Measurements from ENCODE around the gene SGIP1.
"Not testable (repeated sequence)": the region's sequence is repeated elsewhere in the genome, so short reads cannot be mapped to it uniquely, and the experiment has no call there.

The SGIP1 gene

GRCh38 chr1:66775646-66776045 lies 241.7 kb downstream of the SGIP1 start:
- DNase-seq = no peak

DNA sequence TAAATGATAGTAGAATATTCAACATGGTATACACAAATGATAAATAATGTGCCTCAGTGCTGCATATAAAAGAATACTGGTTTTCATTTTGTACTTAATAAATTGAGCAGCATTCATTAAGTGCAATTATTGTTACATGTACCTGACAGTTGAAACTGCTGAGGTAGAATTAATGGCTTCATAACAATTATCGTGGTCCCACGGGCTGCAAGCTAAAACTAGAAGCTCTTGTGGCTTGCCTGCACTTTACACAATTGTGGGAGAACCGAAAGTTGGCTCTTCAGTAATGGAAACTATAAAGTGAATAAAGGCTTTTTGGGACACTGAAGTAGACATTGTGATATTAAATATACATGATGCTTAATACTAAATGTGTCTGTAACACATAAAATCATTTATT lies 243.9 kb downstream of the SGIP1 start:
- no peak for DNase-seq

- DNase-seq = no peak
Measured at GRCh38 chr1:66778266-66778665, 244.3 kb downstream of the SGIP1 start.

DNA sequence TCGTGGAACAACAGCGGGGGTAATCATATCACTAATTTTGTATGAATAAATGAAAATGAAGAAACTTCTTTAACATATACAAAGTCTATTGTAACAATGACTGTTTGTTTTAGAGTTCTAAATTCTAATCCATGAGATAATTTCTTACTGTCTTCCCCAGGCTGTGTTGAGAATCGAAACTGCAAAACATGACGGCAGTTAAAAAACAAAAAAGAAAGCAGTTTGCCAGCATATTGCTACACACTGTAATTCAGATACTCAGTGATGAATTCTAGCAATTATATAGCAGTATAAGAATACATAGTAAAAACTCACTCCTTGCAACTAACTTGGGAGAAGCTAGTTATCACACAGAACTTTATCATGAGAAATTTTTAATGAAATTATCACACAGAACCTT lies 245.0 kb downstream of the SGIP1 start:
- DNase-seq = no peak

DNA sequence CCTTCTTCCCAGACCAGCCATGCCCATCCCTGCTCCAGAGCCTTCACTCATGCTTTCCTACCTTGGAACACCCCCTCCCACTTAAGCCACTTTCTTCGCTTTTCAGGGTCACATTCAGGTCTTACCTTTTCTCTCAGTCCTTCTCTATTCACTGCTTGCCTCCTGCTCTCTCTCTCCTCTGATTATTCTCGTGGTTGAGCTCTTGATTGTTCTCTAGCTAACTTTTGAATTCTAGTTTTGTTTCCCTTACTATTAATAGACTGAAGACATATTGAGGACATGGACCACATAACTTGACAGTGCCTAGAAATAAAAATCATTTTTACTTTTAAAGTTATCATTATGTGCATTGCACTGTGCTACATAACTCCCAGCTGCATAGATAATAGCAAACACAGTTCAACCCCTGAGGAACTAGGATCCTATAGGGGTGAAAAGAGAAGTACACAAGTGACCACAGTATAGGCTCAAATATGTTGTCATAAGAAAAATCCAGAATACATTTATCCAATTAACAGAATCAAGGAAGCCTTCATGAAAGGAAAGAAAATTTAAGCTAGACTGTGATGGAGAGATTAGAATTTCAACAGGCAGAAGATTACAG lies 245.6 kb downstream of the SGIP1 start:
- DNase-seq = no peak

- DNase-seq = not testable (repeated sequence)
Measured at GRCh38 chr1:66785800-66786199, 251.8 kb downstream of the SGIP1 start.

GRCh38 chr1:66787641-66788040 lies 253.7 kb downstream of the SGIP1 start:
- DNase-seq = no peak

DNA sequence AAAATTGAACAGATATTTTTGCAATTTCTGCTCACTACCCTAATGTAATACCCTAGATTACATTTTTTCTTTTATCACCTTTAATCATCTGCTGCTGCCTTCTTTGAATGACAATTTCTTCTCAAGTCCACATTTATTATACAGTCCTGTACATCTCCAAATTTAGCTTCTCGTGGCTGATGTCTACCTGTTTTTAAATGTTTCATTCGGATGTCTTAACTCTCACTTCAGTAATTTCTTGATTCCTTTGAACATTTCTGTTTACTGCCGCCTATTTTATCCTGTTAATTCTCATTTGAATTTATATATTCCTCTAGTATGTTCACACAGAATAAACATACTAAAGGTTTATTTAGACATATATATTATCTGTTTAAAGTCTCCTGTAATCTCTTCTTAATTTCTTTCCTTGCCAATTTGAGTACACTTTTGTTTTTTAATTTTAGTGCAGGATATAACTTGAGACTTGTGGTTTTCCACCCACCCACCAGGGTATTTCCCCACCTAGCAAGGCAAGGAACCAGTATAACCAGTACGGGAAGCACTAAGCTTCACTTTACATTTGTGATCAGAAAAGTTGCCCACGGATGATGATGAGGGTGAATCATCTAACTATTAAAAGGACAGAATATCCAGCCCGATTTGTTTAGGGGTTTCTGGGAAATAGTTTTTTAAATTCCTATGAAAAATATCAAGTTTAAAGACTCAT lies 254.4 kb downstream of the SGIP1 start:
- no peak for DNase-seq

DNA sequence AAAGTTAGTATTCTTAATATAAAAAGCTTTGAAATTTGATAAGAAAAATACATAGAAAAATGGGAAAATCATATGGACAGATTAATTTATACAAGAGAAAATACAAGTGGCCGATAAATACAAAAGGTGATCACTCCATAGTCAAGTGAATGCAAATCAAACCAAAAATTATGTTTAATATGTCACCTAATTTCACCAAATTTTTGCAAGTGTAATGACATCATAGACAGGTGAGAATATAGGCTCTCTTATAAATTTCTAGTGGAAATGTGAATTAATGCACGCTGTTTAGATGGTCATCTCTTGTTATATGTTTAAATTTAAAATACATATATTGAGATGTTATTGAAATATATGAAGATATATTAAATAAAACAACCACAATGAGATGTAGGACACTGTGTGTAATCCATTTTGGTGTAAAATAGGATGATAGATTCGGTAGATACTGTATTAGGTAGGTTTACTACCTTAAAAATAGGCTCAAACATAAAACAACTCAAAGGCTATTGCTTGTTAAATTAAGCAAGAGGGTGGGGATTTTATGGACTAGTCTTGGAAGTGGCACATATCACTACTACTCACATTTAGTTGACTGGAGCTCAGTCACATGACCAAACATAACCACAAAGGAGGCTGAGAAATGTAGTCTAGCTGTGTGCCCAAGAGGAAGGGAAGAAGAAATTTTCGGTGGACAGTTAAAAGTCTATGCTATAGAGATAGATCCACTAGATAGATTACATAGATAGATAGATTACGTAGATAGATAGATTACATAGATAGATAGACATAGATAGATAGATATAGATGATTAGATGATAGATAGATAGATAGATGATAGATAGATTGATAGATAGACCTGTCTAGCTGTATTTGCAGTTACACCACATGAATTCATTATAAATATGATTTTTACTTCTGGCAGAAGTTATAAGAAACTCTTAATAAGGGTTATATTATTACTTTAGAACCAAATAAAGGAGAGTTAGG lies 258.0 kb downstream of the SGIP1 start:
- no peak for DNase-seq

- DNase-seq = not testable (repeated sequence)
Measured at GRCh38 chr1:66795839-66796238, 261.9 kb downstream of the SGIP1 start.

All from KG1 (cell line).